ENCODE measurements around the gene SDF2. TPM values are rescaled to one million over a fixed set of nuclear protein-coding genes. Genes with fewer than 3 reads are reported as not detected.

Gene SDF2
- total and polyA plus RNA-seq, 2 donors: 35.8 to 73.1 TPM

- WGBS: 90% methylated on average over 10 of the region's 10 CpGs
- peaks cover 5% of the 10 kb centered on the region for H3K36me3 ChIP-seq (ENCODE audit: insufficient read depth)
- DNase-seq (ENCODE audit: extremely low spot score): no peak
- H3K4me3 ChIP-seq (ENCODE audit: low read depth, low read length): no peak overlapping the region
- H3K27ac ChIP-seq (ENCODE audit: low read depth): no peak overlapping the region
- no peaks in the 10 kb centered on the region for H3K4me1 ChIP-seq (ENCODE audit: insufficient read depth)
These were observed 39.3 kb upstream of the SDF2 start for GRCh38 chr17:28700830-28701492.

- H3K36me3 ChIP-seq (ENCODE audit: insufficient read depth): peaks cover 5% of the 10 kb centered on the region
- no peak overlapping the region for H3K4me3 ChIP-seq (ENCODE audit: low read depth, low read length)
- DNase-seq (ENCODE audit: extremely low spot score): no peak
- no peak overlapping the region for H3K27ac ChIP-seq (ENCODE audit: low read depth)
- 92% methylated on average over 8 of the region's 8 CpGs for WGBS
- H3K4me1 ChIP-seq (ENCODE audit: insufficient read depth): no peaks in the 10 kb centered on the region
These were observed 38.6 kb upstream of the SDF2 start for GRCh38 chr17:28700278-28700677.

- no peak for DNase-seq (ENCODE audit: extremely low spot score)
- Histone ChIP-seq H3K4me1 (ENCODE audit: insufficient read depth) (no peaks in the 10 kb centered on the region), H3K36me3 (ENCODE audit: insufficient read depth) (peaks cover 5% of the 10 kb centered on the region), H3K27ac (ENCODE audit: low read depth) (no peak overlapping the region), H3K4me3 (ENCODE audit: low read depth, low read length) (no peak overlapping the region)
- 93% methylated on average over 6 of the region's 6 CpGs for WGBS
These were observed 36.7 kb upstream of the SDF2 start for GRCh38 chr17:28698253-28698941.

GRCh38 chr17:28693869-28694268, 32.2 kb upstream of the SDF2 start:
- DNase-seq (ENCODE audit: extremely low spot score): no peak
- 96% methylated on average over 1 of the region's 1 CpG for WGBS
- Histone ChIP-seq H3K27ac (ENCODE audit: low read depth) (no peak overlapping the region), H3K36me3 (ENCODE audit: insufficient read depth) (peaks cover 15% of the 10 kb centered on the region), H3K4me3 (ENCODE audit: low read depth, low read length) (no peak overlapping the region), H3K4me1 (ENCODE audit: insufficient read depth) (no peaks in the 10 kb centered on the region)

- Histone ChIP-seq H3K4me1 (ENCODE audit: insufficient read depth) (no peaks in the 10 kb centered on the region), H3K4me3 (ENCODE audit: low read depth, low read length) (no peak overlapping the region), H3K27ac (ENCODE audit: low read depth) (no peak overlapping the region), H3K36me3 (ENCODE audit: insufficient read depth) (peaks cover 19% of the 10 kb centered on the region)
- DNase-seq (ENCODE audit: extremely low spot score): no peak
- WGBS: 97% methylated on average over 3 of the region's 3 CpGs
These were observed 27.3 kb upstream of the SDF2 start for GRCh38 chr17:28689011-28689410.

GRCh38 chr17:28688481-28688880, 26.8 kb upstream of the SDF2 start:
- DNase-seq (ENCODE audit: extremely low spot score): no peak
- 96% methylated on average over 4 of the region's 4 CpGs for WGBS
- H3K36me3 ChIP-seq (ENCODE audit: insufficient read depth): peaks cover 19% of the 10 kb centered on the region
- no peak overlapping the region for H3K4me3 ChIP-seq (ENCODE audit: low read depth, low read length)
- no peak overlapping the region for H3K27ac ChIP-seq (ENCODE audit: low read depth)
- H3K4me1 ChIP-seq (ENCODE audit: insufficient read depth): no peaks in the 10 kb centered on the region

- Histone ChIP-seq H3K27ac (ENCODE audit: low read depth) (no peak overlapping the region), H3K4me3 (ENCODE audit: low read depth, low read length) (no peak overlapping the region), H3K4me1 (ENCODE audit: insufficient read depth) (no peaks in the 10 kb centered on the region), H3K36me3 (ENCODE audit: insufficient read depth) (peaks cover 22% of the 10 kb centered on the region)
- no peak for DNase-seq (ENCODE audit: extremely low spot score)
- 94% methylated on average over 4 of the region's 4 CpGs for WGBS
These were observed 24.6 kb upstream of the SDF2 start for GRCh38 chr17:28686296-28686695.

GRCh38 chr17:28685366-28685765, 23.7 kb upstream of the SDF2 start:
- Histone ChIP-seq H3K27ac (ENCODE audit: low read depth) (no peak overlapping the region), H3K4me3 (ENCODE audit: low read depth, low read length) (no peak overlapping the region), H3K4me1 (ENCODE audit: insufficient read depth) (no peaks in the 10 kb centered on the region), H3K36me3 (ENCODE audit: insufficient read depth) (peaks cover 17% of the 10 kb centered on the region)
- no peak for DNase-seq (ENCODE audit: extremely low spot score)
- WGBS: 89% methylated on average over 5 of the region's 5 CpGs

GRCh38 chr17:28684963-28685362, 23.3 kb upstream of the SDF2 start:
- Histone ChIP-seq H3K4me1 (ENCODE audit: insufficient read depth) (no peaks in the 10 kb centered on the region), H3K36me3 (ENCODE audit: insufficient read depth) (peaks cover 17% of the 10 kb centered on the region), H3K4me3 (ENCODE audit: low read depth, low read length) (no peak overlapping the region), H3K27ac (ENCODE audit: low read depth) (no peak overlapping the region)
- no peak for DNase-seq (ENCODE audit: extremely low spot score)
- WGBS: 27% methylated on average over 3 of the region's 3 CpGs

GRCh38 chr17:28682655-28683054, 20.9 kb upstream of the SDF2 start:
- 92% methylated on average over 11 of the region's 11 CpGs for WGBS
- Histone ChIP-seq H3K36me3 (ENCODE audit: insufficient read depth) (peaks cover 16% of the 10 kb centered on the region), H3K27ac (ENCODE audit: low read depth) (no peak overlapping the region), H3K4me3 (ENCODE audit: low read depth, low read length) (no peak overlapping the region), H3K4me1 (ENCODE audit: insufficient read depth) (no peaks in the 10 kb centered on the region)
- DNase-seq (ENCODE audit: extremely low spot score): no peak

- H3K4me1 ChIP-seq (ENCODE audit: insufficient read depth): no peaks in the 10 kb centered on the region
- peaks cover 6% of the 10 kb centered on the region for H3K36me3 ChIP-seq (ENCODE audit: insufficient read depth)
- H3K27ac ChIP-seq (ENCODE audit: low read depth): no peak overlapping the region
- 88% methylated on average over 7 of the region's 7 CpGs for WGBS
- no peak for DNase-seq (ENCODE audit: extremely low spot score)
- H3K4me3 ChIP-seq (ENCODE audit: low read depth, low read length): no peak overlapping the region
These were observed 14.3 kb upstream of the SDF2 start for GRCh38 chr17:28675980-28676379.

GRCh38 chr17:28675490-28675889, 13.8 kb upstream of the SDF2 start:
- H3K36me3 ChIP-seq (ENCODE audit: insufficient read depth): peaks cover 7% of the 10 kb centered on the region
- no peak for DNase-seq (ENCODE audit: extremely low spot score)

GRCh38 chr17:28669918-28670317, 8.2 kb upstream of the SDF2 start:
- WGBS: 96% methylated on average over 1 of the region's 1 CpG
- Histone ChIP-seq H3K4me1 (ENCODE audit: insufficient read depth) (no peaks in the 10 kb centered on the region), H3K27ac (ENCODE audit: low read depth) (no peak overlapping the region), H3K36me3 (ENCODE audit: insufficient read depth) (peaks cover 2% of the 10 kb centered on the region), H3K4me3 (ENCODE audit: low read depth, low read length) (no peak overlapping the region)
- no peak for DNase-seq (ENCODE audit: extremely low spot score)

More at GRCh38 chr17:28675490-28675889, 13.8 kb upstream of the SDF2 start:
- Histone ChIP-seq H3K4me1 (ENCODE audit: insufficient read depth) (no peaks in the 10 kb centered on the region), H3K4me3 (ENCODE audit: low read depth, low read length) (no peak overlapping the region), H3K27ac (ENCODE audit: low read depth) (no peak overlapping the region)
- 78% methylated on average over 3 of the region's 3 CpGs for WGBS

- Histone ChIP-seq H3K4me1 (ENCODE audit: insufficient read depth) (peaks cover 5% of the 10 kb centered on the region), H3K4me3 (ENCODE audit: low read depth, low read length) (no peak overlapping the region), H3K36me3 (ENCODE audit: insufficient read depth) (peaks cover 2% of the 10 kb centered on the region), H3K27ac (ENCODE audit: low read depth) (no peak overlapping the region)
- no peak for DNase-seq (ENCODE audit: extremely low spot score)
- WGBS: 80% methylated on average over 1 of the region's 1 CpG
These were observed 6.2 kb upstream of the SDF2 start for GRCh38 chr17:28667870-28668269.

Data from urinary bladder (tissue), 4 donors.